GM23248 (cell line): ENCODE data around the gene SPACDR. TPM values are rescaled to one million over a fixed set of nuclear protein-coding genes. Genes with fewer than 3 reads are reported as not detected.

Experiments used
- DNase-seq: peaks from one replicate; pipeline ENCODE4 v3.0.0-alpha.2; 2015
- H2AFZ ChIP-seq: fragments of 200-600 bp; sonication (generic); 2 replicates; pipeline ENCODE4 v1.6.1; 2016; ENCODE audit warnings: antibody characterized with exemption
- H3F3A ChIP-seq: fragments of 200-600 bp; sonication (generic); 2 replicates; pipeline ENCODE4 v1.6.1; 2016; ENCODE audit warnings: mild to moderate bottlenecking, antibody characterized with exemption, mixed run types; ENCODE audit not compliant: insufficient read depth
- H3K27ac ChIP-seq: fragments of 200-600 bp; sonication (generic); 2 replicates; pipeline ENCODE4 v1.5.1; 2016; ENCODE audit warnings: mild to moderate bottlenecking
- H3K27me3 ChIP-seq: fragments of 200-600 bp; sonication (generic); replicated peaks from 2 replicates; pipeline ENCODE4 v1.6.1; 2016; ENCODE audit warnings: mild to moderate bottlenecking; ENCODE audit not compliant: insufficient read depth
- H3K36me3 ChIP-seq: fragments of 200-600 bp; sonication (generic); 2 replicates; pipeline ENCODE4 v1.6.1; 2016; ENCODE audit warnings: low read depth, mild to moderate bottlenecking
- H3K4me1 ChIP-seq: fragments of 200-600 bp; sonication (generic); 2 replicates; pipeline ENCODE4 v1.6.1; 2016; ENCODE audit warnings: mild to moderate bottlenecking; ENCODE audit not compliant: insufficient read depth
- H3K4me2 ChIP-seq: fragments of 200-600 bp; sonication (generic); one replicate; pipeline ENCODE4 v1.6.1; 2016; ENCODE audit warnings: mild to moderate bottlenecking; ENCODE audit not compliant: unreplicated experiment
- H3K4me3 ChIP-seq: fragments of 200-600 bp; sonication (generic); 2 replicates; pipeline ENCODE4 v1.5.1; 2016; ENCODE audit warnings: mild to moderate bottlenecking
- H3K79me2 ChIP-seq: fragments of 200-600 bp; sonication (generic); 2 replicates; pipeline ENCODE4 v1.6.1; 2016; ENCODE audit warnings: mild to moderate bottlenecking; ENCODE audit not compliant: insufficient read depth
- H3K9ac ChIP-seq: fragments of 200-600 bp; sonication (generic); 2 replicates; pipeline ENCODE4 v1.6.1; 2016; ENCODE audit warnings: mild to moderate bottlenecking
- H3K9me2 ChIP-seq: fragments of 200-600 bp; sonication (generic); 2 replicates; pipeline ENCODE4 v1.6.1; 2016; ENCODE audit warnings: mixed run types, mild to moderate bottlenecking, moderate library complexity; ENCODE audit not compliant: insufficient read depth
- H3K9me3 ChIP-seq: fragments of 200-600 bp; sonication (generic); one replicate; pipeline ENCODE4 v1.6.1; 2017; ENCODE audit warnings: low read depth
- H4K20me1 ChIP-seq: fragments of 200-600 bp; sonication (generic); 2 replicates; pipeline ENCODE4 v1.6.0; 2016; ENCODE audit not compliant: insufficient read depth
- EZH2 ChIP-seq: fragments of 200-600 bp; sonication (generic); IDR thresholded peaks from 2 replicates; pipeline ENCODE4 v1.6.1; 2018; ENCODE audit warnings: antibody characterized with exemption, mild to moderate bottlenecking; ENCODE audit not compliant: insufficient read depth, poor library complexity, severe bottlenecking
- EZH2phosphoT487 ChIP-seq: fragments of 200-600 bp; sonication (generic); IDR thresholded peaks from 2 replicates; pipeline ENCODE4 v1.6.1; 2018; ENCODE audit warnings: antibody characterized with exemption, moderate library complexity, mild to moderate bottlenecking, low read depth; ENCODE audit not compliant: insufficient read depth
- WGBS, 2 experiments: methylation state at CpG; one replicate each; pipeline ENCODE4 v1.1.6; 2015 to 2017; ENCODE audit warnings: low lambda C conversion rate in 2 of 2, low coverage in 1 of 2; ENCODE audit errors: missing lambda C conversion rate in 2 of 2; 5-methylcytosine and 5-hydroxymethylcytosine counted together
- in situ Hi-C: fragments of 300-500 bp; cut with MboI; formaldehyde crosslinking; loops from 2 replicates; pipeline ENCODE4 v1.15.0; 2020
- polyA plus RNA-seq: library from polyadenylated mRNA; unstranded; fragments of >200 nt; fragmentation: Nextera tagmentation; extraction: Ambion mirVana; gene quantifications from 2 replicates; pipeline ENCODE4 v1.2.1, GENCODE V29; 2016
- total RNA-seq: library from RNA; depleted of rRNA; stranded (reverse); fragments of >200 nt; shearing (Covaris generic); gene quantifications from 2 replicates; pipeline ENCODE4 v1.2.3, GENCODE V29; 2014

SPACDR gene
- total and polyA plus RNA-seq, 2 experiments from 2014 or later: 0.50 TPM; not detected in 1

GRCh38 chr7:100466653-100467605 is 2.9 kb upstream of the SPACDR start:
- DNase-seq: no peak
- Histone ChIP-seq H3K27me3 (no peaks in the 10 kb centered on the region), H3K4me2 (no peak overlapping the region), H4K20me1 (no peaks in the 10 kb centered on the region), H3K9me2 (no peaks in the 10 kb centered on the region), H3K27ac (no peak overlapping the region), H3K36me3 (0 out of 2 replicates have a peak, but pooled peaks cover 3% of the 10 kb centered on the region), H3K4me1 (peaks cover 18% of the 10 kb centered on the region), H3F3A (peaks cover 22% of the 10 kb centered on the region), H2AFZ (no peak overlapping the region), H3K79me2 (no peaks in the 10 kb centered on the region), H3K4me3 (no peak overlapping the region), H3K9me3 (no peaks in the 10 kb centered on the region), H3K9ac (no peak overlapping the region)
- WGBS, 2 experiments: 76 to 82% methylated on average over 23 to 32 of the region's 32 CpGs
- in situ Hi-C loops: loop anchor here (25.0 kb wide), 1 partner anchor 395 kb away; the partner anchor contains the start of genes SLC12A9 and TRIP6
- no peak for TF ChIP-seq EZH2

DNA sequence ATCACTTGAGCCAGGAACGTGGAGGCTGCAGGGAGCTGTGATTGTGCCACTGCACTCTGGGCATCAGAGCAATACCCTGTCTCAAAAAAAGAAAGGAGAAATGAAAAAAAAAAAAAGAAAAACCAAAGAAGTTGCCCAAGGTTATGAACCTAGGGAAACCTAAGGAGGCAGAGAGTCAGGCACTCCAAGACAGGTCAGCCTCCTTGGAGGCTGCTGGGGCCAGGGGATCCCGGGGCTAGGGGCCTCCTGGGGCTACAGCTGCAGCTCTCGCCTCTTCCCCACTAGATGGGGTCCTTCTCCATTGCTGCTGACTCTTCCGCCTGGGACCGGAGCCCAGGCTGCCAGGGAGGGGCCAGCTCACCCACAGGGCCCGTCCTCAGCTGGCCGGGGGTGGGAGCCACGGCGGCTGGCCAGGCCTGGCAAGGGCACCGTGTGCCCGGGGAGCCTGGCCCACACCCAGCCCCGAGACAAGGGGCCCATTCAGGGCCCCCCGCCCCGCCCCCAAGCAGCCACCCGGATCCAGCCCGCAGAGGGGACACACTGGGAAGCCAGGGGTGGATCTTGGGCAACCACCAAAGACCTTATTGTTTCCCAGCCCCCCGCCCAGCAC is 1.7 kb upstream of the SPACDR start:
- Histone ChIP-seq H3K9me3 (no peaks in the 10 kb centered on the region), H4K20me1 (no peaks in the 10 kb centered on the region), H3K4me2 (peak overlapping the region; percentile 19), H3K9ac (no peak overlapping the region), H3K9me2 (no peaks in the 10 kb centered on the region), H3K4me1 (peaks cover 18% of the 10 kb centered on the region), H2AFZ (no peak overlapping the region), H3K27ac (no peak overlapping the region), H3K79me2 (no peaks in the 10 kb centered on the region), H3K4me3 (no peak overlapping the region), H3K36me3 (0 out of 2 replicates have a peak, but pooled peaks cover 3% of the 10 kb centered on the region), H3K27me3 (no peaks in the 10 kb centered on the region), H3F3A (peaks cover 18% of the 10 kb centered on the region)
- DNase-seq: peak; percentile 90
- TF ChIP-seq EZH2 (no peak), EZH2phosphoT487 (no peak)
- in situ Hi-C loops: loop anchor here (25.0 kb wide), 1 partner anchor 396 kb away; the partner anchor contains the start of genes SLC12A9 and TRIP6
- WGBS, 2 experiments: 6 to 7% methylated on average over 6 to 12 of the region's 17 CpGs

DNA sequence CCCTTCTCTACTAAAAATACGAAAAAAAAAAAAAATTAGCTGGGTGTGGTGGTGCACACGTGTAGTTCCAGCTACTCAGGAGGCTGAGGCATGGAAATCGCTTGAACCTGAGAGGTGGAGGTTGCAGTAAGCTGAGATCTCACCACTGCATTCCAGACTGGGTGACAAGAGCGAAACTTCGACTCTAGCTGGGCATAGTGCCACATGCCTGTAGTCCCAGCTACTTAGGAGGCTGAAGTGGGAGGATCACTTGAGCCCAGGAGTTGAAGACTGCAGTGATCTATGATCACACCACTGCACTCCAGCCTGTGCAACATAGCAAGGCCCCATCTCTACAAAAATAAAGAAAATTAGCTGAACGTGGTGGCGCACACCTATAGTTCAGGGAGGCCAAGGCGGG is 1.2 kb upstream of the SPACDR start:
- Histone ChIP-seq H2AFZ (no peak overlapping the region), H3K27ac (no peak overlapping the region), H3K4me3 (no peak overlapping the region), H3K4me1 (peaks cover 18% of the 10 kb centered on the region), H3K9ac (no peak overlapping the region), H3K4me2 (no peak overlapping the region), H3K9me3 (no peaks in the 10 kb centered on the region), H3K27me3 (no peaks in the 10 kb centered on the region), H4K20me1 (no peaks in the 10 kb centered on the region), H3K79me2 (no peaks in the 10 kb centered on the region), H3K9me2 (no peaks in the 10 kb centered on the region), H3F3A (peaks cover 18% of the 10 kb centered on the region), H3K36me3 (0 out of 2 replicates have a peak, but pooled peaks cover 3% of the 10 kb centered on the region)
- no peak for TF ChIP-seq EZH2
- no peak for TF ChIP-seq EZH2phosphoT487
- WGBS, 2 experiments: 58 to 64% methylated on average over 8 of the region's 8 CpGs
- peak; percentile 29 for DNase-seq
- in situ Hi-C loops: loop anchor here (25.0 kb wide), 1 partner anchor 397 kb away; the partner anchor contains the start of genes SLC12A9 and TRIP6

GRCh38 chr7:100464791-100465190 is 731 bp upstream of the SPACDR start:
- no peaks in the 10 kb centered on the region for H4K20me1 ChIP-seq
- H3K27ac ChIP-seq: no peak overlapping the region
- no peaks in the 10 kb centered on the region for H3K79me2 ChIP-seq
- no peaks in the 10 kb centered on the region for H3K9me2 ChIP-seq
- H3K27me3 ChIP-seq: no peaks in the 10 kb centered on the region
- H3K4me1 ChIP-seq: peaks cover 18% of the 10 kb centered on the region
- peaks cover 18% of the 10 kb centered on the region for H3F3A ChIP-seq
- no peak for DNase-seq
- 0 out of 2 replicates have a peak, but pooled peaks cover 3% of the 10 kb centered on the region for H3K36me3 ChIP-seq
- H3K9ac ChIP-seq: no peak overlapping the region
- H2AFZ ChIP-seq: no peak overlapping the region
- in situ Hi-C loops: loop anchor here (25.0 kb wide), 1 partner anchor 398 kb away; the partner anchor contains the start of genes SLC12A9 and TRIP6
- TF ChIP-seq EZH2phosphoT487: no peak
- no peak for TF ChIP-seq EZH2
- no peak overlapping the region for H3K4me2 ChIP-seq
- no peaks in the 10 kb centered on the region for H3K9me3 ChIP-seq
- no peak overlapping the region for H3K4me3 ChIP-seq
- WGBS, 2 experiments: 91 to 97% methylated on average over 2 of the region's 2 CpGs
